Sigmoid colon (tissue), 7 donors: Measurements from ENCODE around the gene ZNF345. TPM values are rescaled to one million over a fixed set of nuclear protein-coding genes. Genes with fewer than 3 reads are reported as not detected.
A peak's percentile ranks its signal among the peaks of the same experiment; 100 is the strongest.

ENCODE experiments used
- DNase-seq: peaks from one replicate; pipeline ENCODE4 v3.0.0-alpha.2; 2019
- H3K27ac ChIP-seq, 4 donors: fragments of 200-600 bp; sonication (generic); one replicate each; pipeline ENCODE4 v1.5.1; 2016 to 2019; ENCODE audit warnings: mild to moderate bottlenecking in 1 of 4
- H3K27me3 ChIP-seq, 3 donors: fragments of 200-600 bp; sonication (generic); one replicate each; pipeline ENCODE4 v1.5.1; 2019; ENCODE audit warnings: mild to moderate bottlenecking in 1 of 3
- H3K36me3 ChIP-seq, 4 donors: fragments of 200-600 bp; sonication (generic); one replicate each; pipeline ENCODE4 v1.5.1; 2016 to 2019
- H3K4me1 ChIP-seq, 4 donors: fragments of 200-600 bp; sonication (generic); one replicate each; pipeline ENCODE4 v1.5.1; 2017 to 2019
- H3K4me3 ChIP-seq, 4 donors: fragments of 200-600 bp; sonication (generic); one replicate each; pipeline ENCODE4 v1.5.1; 2017 to 2019; ENCODE audit warnings: mild to moderate bottlenecking in 2 of 4, moderate library complexity in 1 of 4
- H3K9me3 ChIP-seq, 4 donors: fragments of 200-600 bp in 3 of 4; sonication (generic) in 3 of 4; one replicate each; pipeline versions ENCODE4 v1.5.1 to v1.6.1; 2013 to 2019
- CTCF ChIP-seq, 4 experiments: fragments of 450-650 bp in 3 of 4; fragments of 200-600 bp in 1 of 4; IDR thresholded peaks; one replicate each; pipeline ENCODE4 v1.5.1; 2016 to 2019; ENCODE audit warnings: antibody characterized with exemption in 4 of 4, mild to moderate bottlenecking in 3 of 4, moderate library complexity in 2 of 4
- EP300 ChIP-seq, 4 donors: sonication (generic); formaldehyde crosslinking; IDR thresholded peaks; one replicate each; pipeline ENCODE4 v1.6.1; 2017; ENCODE audit warnings: antibody characterized with exemption in 4 of 4
- POLR2A ChIP-seq, 2 donors: fragments of 450-650 bp; IDR thresholded peaks; one replicate each; pipeline ENCODE4 v1.6.1; 2016; ENCODE audit warnings: antibody characterized with exemption in 2 of 2, mild to moderate bottlenecking in 2 of 2, moderate library complexity in 2 of 2
- POLR2AphosphoS5 ChIP-seq, 4 donors: sonication (generic); formaldehyde crosslinking; IDR thresholded peaks; one replicate each; pipeline ENCODE4 v1.6.1; 2017; ENCODE audit warnings: antibody characterized with exemption in 4 of 4
- WGBS, 2 donors: extraction: QIAGEN DNeasy Blood & Tissue Kit; methylation state at CpG; one replicate each; pipeline ENCODE4 v1.1.7; 2013; 5-methylcytosine and 5-hydroxymethylcytosine counted together
- intact Hi-C: fragments of 100-400 bp; cut with DNase I; formaldehyde crosslinking; loops from one replicate; pipeline ENCODE4 v1.15.1; 2023
- polyA plus RNA-seq, 3 donors: library from polyadenylated mRNA; stranded (reverse); fragments of 200-250 nt; gene quantifications; one replicate each; pipeline ENCODE4 v1.2.3, GENCODE V29; 2013
- total RNA-seq, 4 donors: library from RNA; depleted of rRNA; stranded (reverse); fragments of >200 nt; gene quantifications; one replicate each; pipeline ENCODE4 v1.1.0, GENCODE V29; 2016
- donor health status: healthy with polysubstance abuse.
- donor health status: Bipolar disorder and iron deficiency.
- donor health status: healthy.

Gene ZNF345
- total RNA-seq (10 to 100 TPM in 1 of 4 donors, 1 to 10 TPM in 3; 4.6 to 13.0 (median 6.2) TPM), polyA plus RNA-seq (1 to 10 TPM in 2 of 3 donors, under 1 TPM in 1; 0.69 to 3.6 (median 3.1) TPM)

- Histone ChIP-seq H3K9me3 (peaks cover 0 to 4% (median 2%) of the 10 kb centered on the region in 4 donors), H3K4me3 (peak within 1 kb of the TSS; percentile 58 to 77 (median 70)), H3K27me3 (no peaks in the 10 kb centered on the region), H3K27ac (peak within 1 kb of the TSS; percentile 88 to 92 (median 90)), H3K4me1 (peaks cover 0 to 22% (median 17%) of the 10 kb centered on the region in 4 donors), H3K36me3 (peaks cover 0 to 25% (median 10%) of the 10 kb centered on the region in 4 donors)
- intact Hi-C loops = loop anchor here (1.0 to 2.0 kb wide), 3 partner anchors 12 to 78 kb away; partner anchors contain the start of genes ZNF568, ZNF790, ZNF829 and ZNF850
- DNase-seq = peak; percentile 95
- TF ChIP-seq EP300 (IDR thresholded peaks at IDR 0.05) (no peak), POLR2A (IDR thresholded peaks at IDR 0.05) (peak in 1 of 2 donors; percentile 37), POLR2AphosphoS5 (IDR thresholded peaks at IDR 0.05) (peak; percentile 21 to 72 (median 64))
- WGBS, 2 donors = 0 to 1% methylated on average over 43 of the region's 43 CpGs
Measured at GRCh38 chr19:36850559-36851442, at the start of gene ZNF345. TSS of gene ZNF345 (plus strand) at chr19:36850876. CDS start at chr19:36876831, 25,955 bp downstream.

- no peak for TF ChIP-seq POLR2A (IDR thresholded peaks at IDR 0.05)
- TF ChIP-seq CTCF (IDR thresholded peaks at IDR 0.05) = no peak
- TF ChIP-seq POLR2AphosphoS5 (IDR thresholded peaks at IDR 0.05) = no peak
- no peak for TF ChIP-seq EP300 (IDR thresholded peaks at IDR 0.05)
- Histone ChIP-seq H3K27me3 (no peaks in the 10 kb centered on the region), H3K36me3 (peaks cover 0 to 75% (median 29%) of the 10 kb centered on the region in 4 donors), H3K4me1 (no peaks in the 10 kb centered on the region), H3K9me3 (peaks cover 26 to 47% (median 42%) of the 10 kb centered on the region in 4 donors), H3K27ac (no peak overlapping the region), H3K4me3 (no peak overlapping the region)
- no peak for DNase-seq
- 94 to 97% methylated on average over 1 of the region's 1 CpG for WGBS, 2 donors
- intact Hi-C loops = no loop called here
Measured at GRCh38 chr19:36805364-36805763, 45.3 kb upstream of the ZNF345 start.

DNA sequence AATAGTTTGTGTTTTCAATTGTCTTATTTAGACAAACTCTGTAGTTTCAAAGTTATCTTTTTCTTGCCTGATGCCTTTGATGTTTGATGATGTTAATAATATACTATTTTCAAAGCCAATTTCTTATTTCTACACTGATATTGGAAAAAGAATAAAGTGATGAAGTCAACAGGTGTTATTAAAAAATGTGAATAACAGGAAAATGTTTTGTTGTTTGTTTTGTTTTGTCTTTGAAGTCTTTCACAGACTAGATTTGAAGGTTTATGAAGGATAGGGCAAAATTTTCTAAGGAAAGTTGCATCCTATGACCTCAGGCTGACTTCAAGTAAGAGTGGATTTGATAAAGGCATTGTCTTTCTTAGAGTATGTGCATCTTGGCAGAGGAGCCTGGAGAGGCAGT, 43.6 kb upstream of the ZNF345 start:
- TF ChIP-seq EP300 (IDR thresholded peaks at IDR 0.05) = no peak
- no peak for DNase-seq
- peaks cover 0 to 68% (median 22%) of the 10 kb centered on the region in 4 donors for H3K36me3 ChIP-seq
- no peaks in the 10 kb centered on the region for H3K4me1 ChIP-seq
- H3K27me3 ChIP-seq = no peaks in the 10 kb centered on the region
- intact Hi-C loops = no loop called here
- H3K27ac ChIP-seq = no peak overlapping the region
- no peak overlapping the region for H3K4me3 ChIP-seq
- peaks cover 28 to 60% (median 47%) of the 10 kb centered on the region in 4 donors for H3K9me3 ChIP-seq

- Histone ChIP-seq H3K9me3 (peaks cover 68 to 98% (median 87%) of the 10 kb centered on the region in 4 donors), H3K36me3 (peaks cover 22 to 98% (median 66%) of the 10 kb centered on the region in 4 donors), H3K27ac (no peak overlapping the region), H3K4me3 (no peak overlapping the region), H3K4me1 (no peaks in the 10 kb centered on the region), H3K27me3 (no peaks in the 10 kb centered on the region)
- intact Hi-C loops = loop anchor here (10.0 kb wide), 1 partner anchor 46 kb away; no protein-coding TSS in a partner anchor
- TF ChIP-seq EP300 (IDR thresholded peaks at IDR 0.05) (no peak), CTCF (IDR thresholded peaks at IDR 0.05) (no peak), POLR2A (IDR thresholded peaks at IDR 0.05) (no peak)
- DNase-seq = no peak
- 95 to 97% methylated on average over 7 of the region's 7 CpGs for WGBS, 2 donors
Measured at GRCh38 chr19:36819130-36819630, 31.5 kb upstream of the ZNF345 start.

DNA sequence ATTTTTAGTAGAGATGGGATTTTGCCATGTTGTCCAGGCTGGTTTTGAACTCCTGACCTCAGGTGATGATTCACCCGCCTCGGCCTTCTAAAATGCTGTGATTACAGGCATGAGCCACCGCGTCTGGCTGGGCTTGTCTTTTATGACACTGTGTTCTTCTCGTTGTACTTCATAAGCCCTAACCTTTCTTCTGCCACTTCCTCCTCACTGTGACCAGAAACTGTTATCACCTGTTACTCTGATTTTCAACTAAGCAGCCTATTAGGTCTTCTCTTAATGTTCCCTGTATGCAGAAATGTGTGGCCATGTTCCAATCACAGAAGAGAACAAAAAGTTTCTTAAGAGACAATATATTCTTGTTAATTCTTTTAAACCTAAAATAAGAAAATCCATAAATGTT, 28.9 kb upstream of the ZNF345 start:
- no peaks in the 10 kb centered on the region for H3K27me3 ChIP-seq
- 96 to 97% methylated on average over 5 of the region's 5 CpGs for WGBS, 2 donors
- no peak overlapping the region for H3K4me3 ChIP-seq
- TF ChIP-seq EP300 (IDR thresholded peaks at IDR 0.05) (no peak), POLR2A (IDR thresholded peaks at IDR 0.05) (no peak), CTCF (IDR thresholded peaks at IDR 0.05) (no peak), POLR2AphosphoS5 (IDR thresholded peaks at IDR 0.05) (no peak)
- peaks cover 67 to 93% (median 84%) of the 10 kb centered on the region in 4 donors for H3K9me3 ChIP-seq
- intact Hi-C loops = no loop called here
- DNase-seq = no peak
- no peak overlapping the region for H3K27ac ChIP-seq
- H3K4me1 ChIP-seq = no peaks in the 10 kb centered on the region
- peaks cover 34 to 97% (median 74%) of the 10 kb centered on the region in 4 donors for H3K36me3 ChIP-seq
